Endothelial cell of umbilical vein (primary cell): ENCODE data around the gene PPP6R1. TPM values are rescaled to one million over a fixed set of nuclear protein-coding genes. Genes with fewer than 3 reads are reported as not detected.

Experiments
- BruUV-seq: library from RNA; stranded (reverse); fragments of 400-500 nt; replicated peaks from 2 replicates; lab custom pipeline; 2021; lab: Mats Ljungman, UMichigan
- CTCF ChIA-PET: fragments of 300-600, 350-600 bp; sonication (Branson Sonifier 250); formaldehyde crosslinking; loops from one replicate; lab custom pipeline; 2021; ENCODE audit warnings: antibody characterized with exemption, inconsistent platforms; lab: Charles Lee
- POLR2A ChIA-PET: fragments of 300-600, 350-600 bp; sonication (Branson Sonifier 250); formaldehyde crosslinking; loops from one replicate; lab custom pipeline; 2021; ENCODE audit warnings: antibody characterized with exemption, inconsistent platforms; lab: Charles Lee
- DNase-seq: peaks from one replicate; pipeline ENCODE4 v3.0.0-alpha.2; 2011; ENCODE audit warnings: low read depth, low spot score
- FAIRE-seq: peaks from 2 replicates; lab custom pipeline; 2011; peaks lifted over from hg19 to GRCh38; lab: Jason Lieb, UNC
- H2AFZ ChIP-seq: 2 replicates; pipeline ENCODE4 v1.6.0; 2012; ENCODE audit warnings: low read depth, low read length, control low read depth, inconsistent platforms
- H3K27ac ChIP-seq: 2 replicates; pipeline ENCODE4 v1.5.1; 2011; ENCODE audit warnings: low read depth, mild to moderate bottlenecking, control low read depth, low read length, moderate library complexity; ENCODE audit not compliant: insufficient read depth
- H3K27me3 ChIP-seq, 2 experiments: 2 replicates each; pipeline versions ENCODE4 v1.6.0 to v1.6.1; 2011; ENCODE audit warnings: low read length in 2 of 2, mixed read lengths in 1 of 2; ENCODE audit not compliant: control insufficient read depth in 2 of 2, insufficient read depth in 2 of 2
- H3K36me3 ChIP-seq, 2 experiments: 2 replicates in 1 of 2; 3 replicates in 1 of 2; pipeline ENCODE4 v1.5.1; 2011; ENCODE audit warnings: low read length in 2 of 2, mild to moderate bottlenecking in 1 of 2, moderate library complexity in 1 of 2; ENCODE audit not compliant: control insufficient read depth in 2 of 2, insufficient read depth in 2 of 2; ENCODE audit errors: extremely low read depth in 1 of 2
- H3K4me1 ChIP-seq: 3 replicates; pipeline ENCODE4 v1.5.1; 2011; ENCODE audit warnings: mild to moderate bottlenecking, low read length; ENCODE audit not compliant: control insufficient read depth, insufficient read depth; ENCODE audit errors: extremely low read depth
- H3K4me2 ChIP-seq: 2 replicates; pipeline ENCODE4 v1.6.1; 2011; ENCODE audit warnings: low read length, control low read depth, mixed read lengths; ENCODE audit not compliant: insufficient read depth
- H3K4me3 ChIP-seq, 3 experiments: fragments of 200-600 bp in 1 of 3; sonication (generic), shearing (Covaris generic) in 1 of 3; replicated peaks in 1 of 3; 2 replicates each; pipeline ENCODE4 v1.5.1; 2011 to 2016; ENCODE audit warnings: control low read depth in 3 of 3, low read length in 3 of 3, mild to moderate bottlenecking in 2 of 3, inconsistent platforms in 1 of 3, low read depth in 1 of 3, moderate library complexity in 1 of 3; ENCODE audit not compliant: insufficient read depth in 1 of 3
- H3K79me2 ChIP-seq: 2 replicates; pipeline ENCODE4 v1.6.0; 2012; ENCODE audit warnings: low read length, inconsistent platforms; ENCODE audit not compliant: control insufficient read depth, insufficient read depth
- H3K9ac ChIP-seq: replicated peaks from 2 replicates; pipeline ENCODE3; 2011; ENCODE audit warnings: low read length, control low read depth; ENCODE audit not compliant: insufficient read depth; ENCODE audit errors: extremely low read depth
- H3K9me1 ChIP-seq: replicated peaks from 3 replicates; pipeline ENCODE4 v1.6.0; 2011; ENCODE audit warnings: mild to moderate bottlenecking, low read length; ENCODE audit not compliant: control insufficient read depth, insufficient read depth; ENCODE audit errors: extremely low read depth
- H3K9me3 ChIP-seq: replicated peaks from 2 replicates; pipeline ENCODE4 v1.5.1; 2012; ENCODE audit warnings: low read length, inconsistent platforms; ENCODE audit not compliant: control insufficient read depth, insufficient read depth
- H4K20me1 ChIP-seq: replicated peaks from 2 replicates; pipeline ENCODE3; 2011; ENCODE audit warnings: mild to moderate bottlenecking, low read length; ENCODE audit not compliant: control insufficient read depth, insufficient read depth; ENCODE audit errors: extremely low read depth
- CTCF ChIP-seq, 2 donors: IDR thresholded peaks; 1 replicate in 1 of 2; 2 replicates in 1 of 2; pipeline ENCODE4 v1.5.1; 2011; ENCODE audit warnings: low read length in 2 of 2, mild to moderate bottlenecking in 2 of 2, moderate library complexity in 2 of 2, control low read depth in 1 of 2, inconsistent platforms in 1 of 2, low read depth in 1 of 2; ENCODE audit not compliant: insufficient read depth in 1 of 2; ENCODE audit errors: extremely low read depth in 1 of 2
- EZH2 ChIP-seq: IDR thresholded peaks from 2 replicates; pipeline ENCODE4 v1.6.1; 2012; ENCODE audit warnings: borderline replicate concordance, low read depth, mild to moderate bottlenecking, moderate library complexity, low read length, inconsistent platforms; ENCODE audit not compliant: severe bottlenecking
- FOS ChIP-seq: IDR thresholded peaks from 2 replicates; pipeline ENCODE4 v1.6.1; 2011; ENCODE audit warnings: mild to moderate bottlenecking, low read length, moderate library complexity, borderline replicate concordance; ENCODE audit not compliant: insufficient read depth
- GATA2 ChIP-seq: IDR thresholded peaks from 2 replicates; pipeline ENCODE4 v1.7.0; 2011; ENCODE audit warnings: low read depth, mild to moderate bottlenecking, moderate library complexity, mixed read lengths, low read length; ENCODE audit not compliant: insufficient read length, insufficient read depth
- JUN ChIP-seq: IDR thresholded peaks from 2 replicates; pipeline ENCODE4 v1.6.1; 2011; ENCODE audit warnings: borderline replicate concordance, low read depth; ENCODE audit not compliant: insufficient read length, insufficient read depth
- MYC ChIP-seq: IDR thresholded peaks from one replicate; pipeline ENCODE4 v1.6.1; 2011; ENCODE audit warnings: mild to moderate bottlenecking, low read depth, low read length
- POLR2A ChIP-seq: IDR thresholded peaks from 2 replicates; pipeline ENCODE4 v1.6.1; 2012; ENCODE audit warnings: low read depth, mild to moderate bottlenecking, control low read depth, low read length
- POLR2AphosphoS5 ChIP-seq: IDR thresholded peaks from 2 replicates; pipeline ENCODE4 v1.6.1; 2012; ENCODE audit warnings: low read depth, mild to moderate bottlenecking, control low read depth, low read length, moderate library complexity; ENCODE audit not compliant: insufficient read depth
- dilution Hi-C: fragments of 300-500 bp; cut with MboI; formaldehyde crosslinking; loops from one replicate; pipeline ENCODE4 v1.15.0; 2019; ENCODE audit warnings: low sequenced_read_pairs; ENCODE audit not compliant: extremely low pct_ligation_motif_present
- intact Hi-C: fragments of 100-400 bp; cut with micrococcal nuclease; formaldehyde crosslinking; loops from one replicate; pipeline ENCODE4 v1.10.0; 2022
- polyA plus RNA-seq, 4 experiments: library from polyadenylated mRNA; depleted of rRNA in 3 of 4; stranded (reverse) in 3 of 4; unstranded in 1 of 4; fragments of >200 nt; gene quantifications; 2 replicates each; pipeline versions ENCODE4 v1.2.1 to v1.2.3, GENCODE V29; 2011 to 2012; ENCODE audit warnings: missing spikeins in 1 of 4
- total RNA-seq: library from RNA; stranded (reverse); gene quantifications from 2 replicates; pipeline ENCODE4 v1.2.3, GENCODE V29; 2021
- TF ChIP-seq, protein P1 (sequence below): IDR thresholded peaks from 2 replicates; pipeline ENCODE4 v1.6.1; 2011; ENCODE audit not compliant: insufficient read depth, insufficient read length

PPP6R1 gene
- total and polyA plus RNA-seq, 2 donors (not counting 3 experiments of a cell fraction or from before 2014, with no cell fraction given): 35.7 to 71.8 TPM

DNA sequence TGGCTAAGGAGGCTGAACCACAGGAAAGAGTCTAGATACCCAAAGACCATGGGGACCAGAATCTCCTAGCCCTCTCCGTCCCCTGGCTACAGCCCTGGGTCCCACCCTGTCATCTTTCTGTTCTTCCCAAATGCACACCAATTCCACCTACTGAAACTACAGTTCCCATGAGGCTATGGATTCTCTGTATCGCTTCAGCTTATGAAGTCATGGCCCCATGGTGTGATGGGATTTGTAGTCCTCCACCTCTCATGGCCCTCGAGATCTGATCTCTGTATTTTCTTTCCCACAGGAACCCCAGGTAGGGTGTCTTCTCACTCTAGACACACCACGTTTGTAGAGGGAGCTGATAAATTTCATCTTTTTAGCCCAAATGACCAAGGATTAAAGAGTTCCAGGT is 61.3 kb downstream of the PPP6R1 start:
- DNase-seq (no peak), FAIRE-seq (no peak)
- H3K36me3 ChIP-seq: no peaks in the 10 kb centered on the region
- no peak overlapping the region for H3K4me2 ChIP-seq
- no TSS peak for BruUV-seq
- dilution Hi-C loops: no loop called here
- H3K9me1 ChIP-seq: no peaks in the 10 kb centered on the region
- intact Hi-C loops: no loop called here
- no peak overlapping the region for H3K9ac ChIP-seq
- H3K4me3 ChIP-seq: no peak overlapping the region
- no peaks in the 10 kb centered on the region for H4K20me1 ChIP-seq
- no peak overlapping the region for H3K27ac ChIP-seq
- no peaks in the 10 kb centered on the region for H3K9me3 ChIP-seq
- H3K4me1 ChIP-seq: no peaks in the 10 kb centered on the region
- POLR2A ChIA-PET: no interaction called here
- H3K27me3 ChIP-seq: no peaks in the 10 kb centered on the region
- H3K79me2 ChIP-seq: no peaks in the 10 kb centered on the region
- no peak overlapping the region for H2AFZ ChIP-seq
- CTCF ChIA-PET: no interaction called here
- TF ChIP-seq POLR2AphosphoS5: no peak
- no peak for TF ChIP-seq EZH2
- TF ChIP-seq, protein P1, sequence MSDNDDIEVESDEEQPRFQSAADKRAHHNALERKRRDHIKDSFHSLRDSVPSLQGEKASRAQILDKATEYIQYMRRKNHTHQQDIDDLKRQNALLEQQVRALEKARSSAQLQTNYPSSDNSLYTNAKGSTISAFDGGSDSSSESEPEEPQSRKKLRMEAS: no peak
- TF ChIP-seq POLR2A: no peak
- TF ChIP-seq JUN: no peak
- no peak for TF ChIP-seq FOS
- no peak for TF ChIP-seq CTCF (IDR thresholded peaks at IDR 0.05; ENCODE audit: extremely low read depth in 1 of 2, insufficient read depth in 1 of 2, low read depth in 1 of 2, low read length in 2 of 2)
- TF ChIP-seq GATA2: no peak
- no peak for TF ChIP-seq MYC
